ENCODE measurements around the gene ALDH9A1. TPM values are rescaled to one million over a fixed set of nuclear protein-coding genes. Genes with fewer than 3 reads are reported as not detected.
"Not testable (repeated sequence)": the region's sequence is repeated elsewhere in the genome, so short reads cannot be mapped to it uniquely, and the experiment has no call there.

Gene ALDH9A1
- 57.3 TPM for total RNA-seq
- long read RNA-seq, transcript ALDH9A1-201 (11 exons, 2,696 nt), result major isoform, 69 of 70 reads
- long read RNA-seq, partial matches to known transcripts, result 1 of 70 reads
- long read RNA-seq, other reads (novel, unspliced or antisense), result 0 of 70 reads

DNA sequence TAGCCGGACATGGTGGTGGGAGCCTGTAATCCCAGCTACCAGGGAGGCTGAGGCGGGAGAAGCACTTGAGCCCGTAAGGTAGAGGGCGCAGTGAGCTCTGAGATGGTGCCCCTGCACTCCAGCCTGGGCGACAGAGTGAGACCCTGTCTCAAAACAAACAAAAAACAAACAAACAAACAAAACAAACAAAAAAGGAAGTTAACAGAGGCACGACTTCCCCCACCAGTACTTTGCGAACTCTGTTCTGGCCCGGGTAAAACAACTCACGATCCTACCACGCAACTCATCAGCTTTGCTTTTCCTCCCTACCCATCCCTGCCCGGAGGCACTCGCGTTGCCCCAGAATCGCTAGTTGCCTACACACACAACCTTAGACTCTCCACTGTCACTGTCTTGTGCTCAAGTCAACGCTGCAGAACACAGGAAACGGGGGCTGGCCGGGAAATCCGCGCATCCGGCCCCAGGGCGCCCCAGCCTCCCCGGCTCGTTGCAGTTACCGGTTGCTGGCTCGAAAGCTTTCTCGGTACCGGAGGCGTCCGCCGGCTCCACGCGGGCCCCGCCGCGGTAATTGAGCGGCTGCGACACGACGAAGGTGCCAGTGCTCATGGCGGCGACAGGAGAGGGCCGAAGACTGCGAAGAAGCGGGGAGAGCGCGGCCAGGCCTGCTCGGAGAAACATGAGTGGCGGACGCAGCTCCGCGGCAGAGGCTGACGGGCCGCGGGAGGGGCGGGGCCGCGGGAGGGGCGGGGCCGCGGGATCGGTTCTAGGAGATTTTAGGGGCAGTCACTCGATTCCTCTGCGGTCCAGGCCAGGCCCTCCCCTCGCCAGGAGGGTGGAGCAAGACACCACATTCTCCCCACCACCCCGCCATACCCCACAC, at the start of gene ALDH9A1:
ALDH9A1 (minus strand) TSS at position 682 of the 880 bp plus-strand sequence; CDS start at position 678, 4 bp downstream.
- DNase-seq (ENCODE audit: missing footprints), result peak; percentile 95
- intact Hi-C loops (cut with DNase I), result loop anchor here (2.0 to 5.0 kb wide), 3 partner anchors 67 to 101 kb away; partner anchors contain the start of genes MGST3 and TMCO1
- peak; percentile 98 for ATAC-seq

DNA sequence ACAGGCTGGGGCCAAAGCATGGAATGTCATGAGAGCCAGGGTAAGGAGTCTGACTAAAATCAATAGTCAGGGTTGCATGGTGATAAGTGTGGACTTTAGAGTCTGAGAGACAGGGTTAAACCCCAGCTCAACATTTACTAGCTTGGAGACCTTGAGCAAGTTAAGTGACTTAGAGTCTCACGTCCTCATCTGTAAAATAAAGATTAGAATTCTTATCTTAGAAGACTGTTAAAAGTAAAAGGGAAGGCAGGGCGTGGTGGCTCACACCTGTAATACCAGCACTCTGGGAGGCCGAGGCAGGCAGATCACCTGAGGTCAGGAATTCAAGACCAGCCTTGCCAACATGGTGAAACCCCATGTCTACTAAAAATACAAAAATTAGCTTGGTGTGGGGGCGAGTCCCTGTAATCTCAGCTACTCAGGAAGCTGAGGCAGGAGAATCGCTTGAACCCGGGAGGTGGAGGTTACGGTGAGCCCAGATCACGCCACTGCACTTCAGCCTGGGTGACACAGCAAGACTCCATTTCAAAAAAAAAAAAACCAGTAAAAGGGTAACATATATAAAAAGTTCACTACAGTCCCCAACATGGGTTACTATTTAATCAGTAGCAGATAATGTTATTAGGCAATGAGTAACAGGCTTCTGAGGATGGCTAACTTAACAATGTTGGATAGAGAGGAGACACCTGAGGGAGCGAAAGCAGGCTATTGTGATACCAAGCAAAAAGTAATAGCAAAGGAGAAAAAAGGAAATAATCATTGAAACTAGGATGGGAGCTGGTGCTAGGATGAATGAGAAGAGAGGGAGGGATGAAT, 49.5 kb upstream of the ALDH9A1 start:
- ATAC-seq (no peak), DNase-seq (ENCODE audit: missing footprints) (no peak)
- intact Hi-C loops (cut with DNase I), result no loop called here

DNA sequence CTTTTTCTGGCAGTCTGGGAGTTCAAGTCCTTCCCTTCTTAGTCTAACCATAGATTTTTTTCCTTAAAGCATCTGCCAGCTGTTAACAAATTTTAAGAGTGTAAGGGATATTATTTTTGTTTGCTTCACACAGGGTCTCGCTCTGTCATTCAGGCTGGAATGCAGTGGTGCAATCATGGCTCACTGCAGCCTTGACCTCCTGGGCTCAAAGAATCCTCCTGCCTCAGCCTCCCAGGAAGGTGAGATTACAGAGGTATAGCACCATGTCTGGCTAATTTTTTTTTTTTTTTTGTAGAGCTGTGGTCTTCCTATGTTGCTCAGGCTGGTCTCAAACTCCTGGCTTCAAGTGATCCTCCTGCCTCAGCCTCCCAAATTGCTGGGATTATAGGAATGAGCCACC, 46.6 kb upstream of the ALDH9A1 start:
- ATAC-seq; DNase-seq (ENCODE audit: missing footprints); intact Hi-C loops (cut with DNase I): not testable (repeated sequence)

DNA sequence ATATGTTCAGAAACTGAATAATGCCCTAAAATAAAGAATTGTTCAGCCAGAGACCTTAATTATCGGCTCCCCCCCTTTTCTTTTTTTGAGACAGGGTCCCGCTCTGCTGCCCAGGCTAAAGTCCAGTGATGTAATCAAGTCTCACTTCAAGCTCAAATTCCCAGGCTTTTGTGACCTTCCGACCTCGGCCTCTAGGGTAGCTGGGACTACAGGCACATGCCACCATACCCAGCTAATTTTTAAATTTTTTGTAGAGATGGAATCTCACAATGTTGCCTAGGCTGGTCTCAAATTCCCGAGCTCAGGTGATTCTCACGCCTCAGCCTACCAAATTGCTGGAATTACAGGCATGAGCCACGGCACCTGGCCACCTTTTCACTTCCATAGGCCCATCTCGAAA, 43.8 kb upstream of the ALDH9A1 start:
- DNase-seq (ENCODE audit: missing footprints), result no peak
- intact Hi-C loops (cut with DNase I), result no loop called here
- no peak for ATAC-seq

DNA sequence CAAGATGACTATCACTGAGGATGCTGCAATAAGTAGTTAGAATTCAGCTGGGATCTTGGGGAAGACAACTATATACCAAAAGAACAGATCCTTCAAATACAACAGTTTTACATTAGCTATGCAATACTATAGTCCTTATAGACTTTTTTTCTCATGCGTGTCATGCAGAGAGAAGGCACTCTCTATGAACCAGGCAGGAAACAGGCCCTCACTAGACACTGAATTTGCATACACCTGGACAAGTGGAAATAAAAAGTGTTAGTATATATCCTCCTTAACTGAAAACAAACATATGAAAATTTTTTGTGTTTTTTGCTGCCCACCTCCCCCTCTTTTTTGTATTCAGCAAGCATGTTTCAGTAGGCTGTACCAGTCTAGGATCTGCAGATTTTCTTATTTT, 40.4 kb upstream of the ALDH9A1 start:
- no peak for ATAC-seq
- intact Hi-C loops (cut with DNase I), result no loop called here
- no peak for DNase-seq (ENCODE audit: missing footprints)

DNA sequence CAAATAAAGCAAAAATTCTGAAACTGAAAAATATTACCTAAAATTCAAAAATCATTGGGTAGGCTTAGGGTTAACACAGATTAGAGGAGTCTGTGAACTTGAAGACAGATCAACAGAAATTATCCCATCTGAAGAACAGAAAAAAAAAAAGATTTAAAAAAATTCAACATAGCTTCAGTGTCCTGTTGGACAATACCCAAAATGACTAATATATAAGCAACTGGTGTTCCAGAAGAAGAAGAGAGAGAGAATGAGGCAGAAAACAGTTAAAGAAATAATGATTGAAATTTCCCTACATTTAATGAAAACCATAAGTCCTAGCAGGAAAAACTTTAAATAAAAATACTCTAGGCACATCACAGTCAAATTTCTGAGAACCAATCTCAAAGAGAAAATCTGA, 38.8 kb upstream of the ALDH9A1 start:
- intact Hi-C loops (cut with DNase I), result no loop called here
- no peak for ATAC-seq
- no peak for DNase-seq (ENCODE audit: missing footprints)

DNA sequence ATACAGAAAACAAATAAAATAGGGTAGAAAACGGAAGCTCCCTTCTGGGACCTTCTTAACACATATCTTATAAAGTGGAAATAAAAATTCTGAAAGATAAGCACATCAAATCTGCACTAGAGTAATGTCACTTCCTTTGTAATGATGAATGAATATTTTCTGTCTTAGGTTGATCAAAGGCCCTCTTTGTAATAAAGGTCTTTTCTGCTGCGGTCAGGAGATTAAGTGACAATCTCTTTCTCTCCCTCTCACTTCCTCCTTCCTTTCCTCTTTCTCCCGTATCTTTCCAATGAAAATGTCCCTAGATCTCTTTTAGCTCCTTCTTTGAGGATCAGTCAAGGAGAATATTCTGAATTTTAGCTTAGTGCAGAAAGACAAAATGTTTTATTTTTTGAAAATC, 36.5 kb upstream of the ALDH9A1 start:
- DNase-seq (ENCODE audit: missing footprints) (no peak), ATAC-seq (no peak)
- intact Hi-C loops (cut with DNase I), result no loop called here

DNA sequence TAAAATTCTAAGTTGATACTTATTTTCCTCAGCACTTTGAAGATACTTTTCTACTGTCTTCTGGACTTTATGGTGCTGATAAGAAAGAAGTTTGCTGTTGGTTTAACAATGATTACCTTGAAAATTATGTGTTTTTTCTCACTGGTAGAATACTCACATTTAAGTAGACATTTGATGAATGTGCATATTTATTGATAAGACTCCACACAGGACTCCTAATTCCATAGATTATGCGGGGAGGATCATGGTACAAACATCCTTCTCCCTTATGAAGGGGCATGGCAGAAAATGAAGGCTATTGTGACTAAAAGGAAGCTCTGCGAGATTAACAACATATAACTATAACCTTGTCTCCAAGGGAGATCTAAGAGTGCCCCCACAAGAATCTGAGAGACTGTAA, 28.5 kb upstream of the ALDH9A1 start:
- DNase-seq (ENCODE audit: missing footprints) (no peak), ATAC-seq (no peak)
- intact Hi-C loops (cut with DNase I), result no loop called here

DNA sequence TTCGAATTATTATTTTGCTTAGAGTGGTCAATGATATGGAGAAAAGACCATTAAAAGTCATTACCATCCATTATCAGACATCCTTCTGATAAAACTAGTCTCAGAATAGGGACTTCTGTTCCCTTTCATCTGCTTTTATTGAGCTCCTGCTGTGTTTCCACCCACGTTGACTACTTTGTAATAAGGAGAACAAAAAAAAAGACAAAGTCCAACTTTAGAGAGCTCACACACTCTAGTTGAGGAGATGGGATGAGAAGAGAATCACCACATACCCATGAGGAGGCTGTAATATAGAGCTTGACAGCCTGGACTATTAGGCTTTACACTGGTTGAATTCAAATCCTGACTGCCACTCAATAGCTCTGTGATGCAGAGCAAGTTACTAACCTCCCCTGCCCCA, 27.8 kb upstream of the ALDH9A1 start:
- ATAC-seq (no peak), DNase-seq (ENCODE audit: missing footprints) (no peak)
- intact Hi-C loops (cut with DNase I), result no loop called here

DNA sequence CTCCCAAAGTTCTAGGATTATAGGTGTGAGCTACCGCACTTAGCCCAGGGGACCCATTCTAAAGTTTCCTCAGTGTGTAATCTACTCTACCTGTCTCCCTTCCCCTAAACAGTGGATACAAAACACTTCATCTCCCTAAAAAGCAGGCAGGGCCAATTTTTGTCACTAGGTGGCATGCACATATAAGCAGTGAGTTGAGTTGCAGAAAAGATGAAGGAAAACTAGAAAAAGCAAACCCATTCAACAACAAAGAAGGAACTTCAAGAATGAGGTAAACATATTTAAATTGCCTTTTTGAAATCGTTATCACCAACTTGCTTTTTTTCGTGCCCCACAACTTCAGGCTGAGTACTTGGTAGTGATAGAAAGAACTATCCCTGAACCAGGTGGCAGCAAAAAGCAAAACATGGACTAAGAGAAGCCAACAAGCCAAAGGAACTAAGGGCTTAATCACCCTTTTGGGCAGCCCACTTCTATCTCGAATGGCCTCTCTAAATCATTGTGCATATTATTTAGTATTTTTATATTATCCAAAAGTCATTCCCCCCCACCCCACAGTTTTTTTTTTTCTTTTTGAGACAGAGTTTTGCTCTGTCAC, 19.7 kb upstream of the ALDH9A1 start:
- intact Hi-C loops (cut with DNase I), result loop anchor here (2.0 kb wide), 1 partner anchor 197 kb away; no protein-coding TSS in a partner anchor
- DNase-seq (ENCODE audit: missing footprints) (no peak), ATAC-seq (no peak)

DNA sequence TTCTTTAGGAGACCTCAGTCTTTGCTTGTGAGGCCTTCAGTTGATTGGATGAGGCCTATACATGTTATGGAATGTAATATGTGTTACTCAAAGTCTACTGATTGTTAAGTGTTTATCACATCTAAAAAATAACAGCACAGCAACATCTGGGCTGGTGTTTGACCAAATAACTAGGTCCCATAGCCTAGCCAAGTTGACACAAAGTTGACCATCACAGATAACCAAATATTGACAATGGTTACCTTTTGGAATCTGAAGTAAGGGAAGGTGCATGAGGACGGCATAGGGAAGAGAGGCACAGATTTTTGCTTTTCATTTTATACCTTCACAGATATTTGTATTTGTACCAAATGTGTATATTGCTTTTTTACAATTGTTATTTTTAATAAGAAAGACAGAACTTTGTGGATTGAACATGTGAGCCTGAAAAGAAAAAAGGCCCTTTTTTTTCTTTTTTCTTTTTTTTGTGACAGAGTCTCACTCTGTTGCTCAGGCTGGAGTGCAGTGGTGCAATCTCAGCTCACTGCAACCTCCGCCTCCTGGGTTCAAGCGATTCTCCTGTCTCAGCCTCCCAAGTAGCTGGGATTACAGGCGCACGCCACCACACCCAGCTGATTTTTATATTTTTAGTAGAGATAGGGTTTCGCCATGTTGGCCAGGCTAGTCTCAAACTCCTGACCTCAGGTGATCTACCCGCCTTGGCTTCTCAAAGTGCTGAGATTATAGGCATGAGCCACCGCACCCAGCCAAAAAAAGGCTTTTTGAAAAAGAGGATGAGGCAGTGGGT, 18.1 kb upstream of the ALDH9A1 start:
- intact Hi-C loops (cut with DNase I); ATAC-seq: not testable (repeated sequence)

DNA sequence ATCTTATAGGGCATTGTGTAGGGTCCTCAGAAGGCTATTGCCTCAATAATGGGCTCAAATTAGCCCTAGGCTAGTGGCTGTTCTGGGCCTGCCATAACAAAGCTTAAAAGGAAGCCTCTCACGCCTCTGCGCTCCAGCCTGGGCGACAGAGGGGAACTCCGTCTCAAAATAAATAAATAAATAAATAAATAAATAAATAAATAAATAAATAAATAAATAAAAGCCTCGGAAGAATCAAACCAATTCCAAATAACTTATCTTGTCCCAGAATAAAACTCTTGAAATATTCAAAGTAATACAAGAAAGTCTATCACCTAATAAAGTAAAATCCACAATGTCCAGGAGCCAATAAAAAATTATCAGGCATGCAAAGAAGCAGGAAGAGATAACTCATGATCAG, 14.4 kb upstream of the ALDH9A1 start:
- DNase-seq (ENCODE audit: missing footprints) (no peak), ATAC-seq (no peak)
- intact Hi-C loops (cut with DNase I), result no loop called here

More for the DNA sequence above, 18.1 kb upstream of the ALDH9A1 start:
- not testable (repeated sequence) for DNase-seq (ENCODE audit: missing footprints)

DNA sequence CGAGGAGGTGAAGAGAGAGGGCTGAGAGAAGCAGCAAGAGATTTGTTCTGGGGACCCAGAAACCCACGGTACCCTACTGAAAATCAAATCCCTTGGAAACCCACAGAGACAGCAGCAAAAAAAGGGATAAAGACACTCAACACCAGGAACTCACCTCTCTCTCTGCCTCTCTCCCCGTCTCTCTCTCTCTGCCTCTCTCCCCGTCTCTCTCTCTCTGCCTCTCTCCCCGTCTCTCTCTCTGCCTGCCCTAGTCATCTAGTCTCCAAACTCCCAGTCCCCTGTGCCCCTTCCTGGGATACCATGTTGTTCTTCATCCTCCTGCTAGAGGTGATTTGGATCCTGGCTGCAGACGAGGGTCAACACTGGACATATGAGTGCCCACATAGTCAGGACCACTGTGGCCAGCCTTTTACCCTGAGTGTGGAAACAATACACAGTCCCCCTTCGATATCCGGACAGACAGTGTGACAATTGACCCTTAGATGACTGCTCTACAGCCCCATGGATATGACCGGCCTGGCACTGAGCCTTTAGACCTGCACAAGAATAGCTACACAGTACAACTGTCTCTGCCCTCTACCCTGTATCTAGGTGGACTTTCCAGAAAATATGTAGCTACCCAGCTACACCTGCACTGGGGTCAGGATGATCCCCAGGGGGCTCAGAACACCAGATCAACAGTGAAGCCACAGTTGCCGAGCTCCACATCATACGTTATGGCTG, 9.8 kb upstream of the ALDH9A1 start:
- ATAC-seq (no peak), DNase-seq (ENCODE audit: missing footprints) (no peak)
- intact Hi-C loops (cut with DNase I), result no loop called here

DNA sequence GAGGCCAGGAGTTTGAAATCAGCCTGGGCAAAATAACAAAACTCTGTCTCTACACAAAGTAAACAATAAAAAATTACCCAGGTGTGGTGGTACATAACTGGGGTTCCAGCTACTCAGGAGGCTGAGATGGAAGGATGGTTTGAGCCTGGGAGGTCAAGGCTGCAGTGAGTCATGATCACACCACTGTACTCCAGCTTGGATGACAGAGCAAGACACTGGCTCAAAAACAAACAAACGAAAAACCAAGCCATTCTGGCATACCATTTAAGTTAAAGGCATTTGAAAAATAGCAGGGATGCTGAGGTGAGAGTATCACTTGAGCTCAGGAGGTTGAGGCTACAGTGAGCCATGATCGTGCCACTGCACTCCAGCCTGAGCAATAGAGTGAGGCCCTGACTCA, 5.3 kb upstream of the ALDH9A1 start:
- ATAC-seq, result no peak
- no peak for DNase-seq (ENCODE audit: missing footprints)
- intact Hi-C loops (cut with DNase I), result no loop called here

DNA sequence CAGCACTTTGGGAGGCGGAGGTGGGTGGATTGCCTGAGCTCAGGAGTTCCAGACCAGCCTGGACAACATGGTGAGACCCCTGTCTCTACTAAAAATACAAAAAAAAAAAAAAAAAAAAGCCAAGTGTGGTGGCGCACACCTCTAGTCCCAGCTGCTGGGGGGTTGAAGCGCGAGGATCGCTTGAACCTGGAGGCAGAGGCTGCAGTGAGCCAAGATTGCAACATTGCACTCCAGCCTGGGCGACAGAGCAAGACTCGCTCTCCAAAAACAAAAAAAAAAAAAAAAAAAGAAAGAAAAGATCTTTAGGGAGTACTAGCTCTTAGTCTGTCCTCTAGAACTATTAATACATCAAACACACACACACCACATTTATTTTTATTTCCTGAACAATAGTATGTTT, 3.6 kb upstream of the ALDH9A1 start:
- ATAC-seq; DNase-seq (ENCODE audit: missing footprints); intact Hi-C loops (cut with DNase I): not testable (repeated sequence)

DNA sequence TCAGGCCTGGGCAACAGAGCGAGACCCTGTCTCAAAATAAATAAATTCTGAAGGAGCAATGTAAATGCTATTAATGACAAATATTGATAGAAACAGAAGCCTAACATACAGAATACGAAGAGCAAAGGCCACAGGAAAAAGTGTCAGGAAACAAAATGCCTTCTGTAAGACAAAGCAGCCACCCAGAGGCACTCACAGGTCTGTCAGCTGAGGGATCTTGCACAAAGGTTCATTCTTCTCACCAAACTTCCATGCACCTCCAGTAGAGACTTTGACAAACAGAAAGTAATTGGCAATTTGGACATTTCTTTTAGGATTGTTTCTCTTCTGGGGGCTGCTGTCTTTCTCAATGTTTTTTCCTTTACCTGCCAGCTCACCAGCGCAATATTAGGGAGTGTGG, 1.2 kb upstream of the ALDH9A1 start:
- no peak for DNase-seq (ENCODE audit: missing footprints)
- intact Hi-C loops (cut with DNase I), result loop anchor here (2.0 to 5.0 kb wide), 3 partner anchors 69 to 102 kb away; partner anchors contain the start of genes MGST3 and TMCO1
- ATAC-seq, result no peak

DNA sequence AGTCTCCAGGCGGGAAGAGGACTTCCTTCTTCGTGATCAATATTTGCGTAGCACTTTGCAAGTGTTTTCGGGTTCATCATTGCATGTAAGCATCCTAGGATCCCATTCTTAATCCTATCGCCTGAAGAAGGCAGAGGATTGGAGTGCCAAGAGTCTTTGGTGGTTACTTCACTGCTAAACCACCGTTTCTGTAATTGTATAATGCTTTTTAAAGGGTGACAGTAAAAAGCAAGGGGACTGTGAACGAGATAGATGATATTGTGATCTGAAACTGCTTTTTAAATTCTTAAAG, 345 bp upstream of the ALDH9A1 start:
- ATAC-seq, result no peak
- intact Hi-C loops (cut with DNase I), result loop anchor here (2.0 to 5.0 kb wide), 3 partner anchors 68 to 101 kb away; partner anchors contain the start of genes MGST3 and TMCO1

DNA sequence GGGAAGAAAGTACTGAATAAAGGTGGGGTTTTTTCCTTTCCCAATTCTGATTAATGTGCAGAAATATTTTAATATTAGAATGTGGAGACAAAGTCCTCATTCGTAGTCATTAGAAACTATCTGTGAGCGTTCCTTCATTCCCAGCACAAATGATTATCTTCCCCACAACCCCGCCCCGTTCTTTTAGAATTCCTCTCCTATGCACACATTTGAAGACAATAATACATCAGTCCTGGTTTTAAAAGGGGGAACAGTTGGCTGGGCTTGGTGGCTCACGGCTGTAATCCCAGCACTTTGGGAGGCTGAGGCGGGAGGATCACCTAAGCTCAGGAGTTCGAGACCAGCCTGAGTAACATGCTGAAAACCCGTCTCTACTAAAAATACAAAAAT, 876 bp downstream of the ALDH9A1 start:
- intact Hi-C loops (cut with DNase I), result loop anchor here (5.0 kb wide), 1 partner anchor 100 kb away; no protein-coding TSS in a partner anchor
- DNase-seq (ENCODE audit: missing footprints), result no peak
- ATAC-seq, result no peak

More for the DNA sequence above, 345 bp upstream of the ALDH9A1 start:
- no peak for DNase-seq (ENCODE audit: missing footprints)

Measured in Right ventricle myocardium inferior (tissue), 1 donor.